IPS-18c (cell line): Measurements from ENCODE around the gene ARFIP1.

ENCODE experiments used
- H3K4me3 ChIP-seq: 2 replicates; pipeline ENCODE4 v1.7.0; 2013; ENCODE audit warnings: low read depth, mild to moderate bottlenecking, low read length, moderate library complexity; ENCODE audit not compliant: insufficient read depth
- H3K9me3 ChIP-seq: one replicate; pipeline ENCODE4 v1.6.1; 2013; ENCODE audit warnings: mild to moderate bottlenecking, low read length, moderate library complexity; ENCODE audit not compliant: control insufficient read depth, insufficient read depth

ARFIP1 gene

DNA sequence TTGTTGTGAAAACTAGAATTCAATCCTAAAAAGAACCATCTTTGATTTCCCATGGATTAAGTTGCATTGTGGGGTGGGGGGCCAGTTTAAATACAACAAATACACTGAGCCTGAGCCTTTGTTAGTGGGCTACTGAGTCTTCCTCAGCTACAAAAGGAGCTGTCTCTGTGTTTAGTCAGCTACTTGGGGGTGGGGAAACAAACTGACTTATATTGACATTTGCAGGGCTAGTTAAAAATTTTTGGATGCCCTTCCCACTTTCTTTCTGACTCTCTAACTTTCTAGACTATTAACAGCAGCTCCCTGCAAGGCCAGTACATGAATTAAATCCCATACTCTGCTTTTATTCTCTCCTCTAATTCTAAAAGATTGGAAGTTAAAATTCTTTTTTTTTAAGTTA lies 123.9 kb downstream of the ARFIP1 start:
- no peak overlapping the region for H3K4me3 ChIP-seq
- H3K9me3 ChIP-seq = no peaks in the 10 kb centered on the region

DNA sequence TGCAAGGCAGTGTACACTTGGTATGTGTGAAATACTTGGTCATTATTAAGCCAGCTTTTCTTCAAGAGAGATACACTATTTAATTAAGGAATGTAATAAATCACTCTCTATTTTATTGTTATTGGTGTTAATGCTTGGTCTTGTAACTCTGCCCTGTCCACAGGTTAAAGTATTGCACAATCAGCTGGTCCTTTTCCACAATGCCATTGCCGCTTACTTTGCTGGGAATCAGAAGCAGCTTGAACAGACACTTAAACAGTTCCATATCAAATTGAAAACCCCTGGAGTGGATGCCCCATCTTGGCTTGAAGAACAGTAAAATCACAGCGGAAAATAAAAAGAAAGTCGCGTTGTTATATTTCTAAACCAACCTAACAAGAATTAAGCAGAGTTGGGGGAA lies 130.1 kb downstream of the ARFIP1 start:
- Histone ChIP-seq H3K4me3 (no peak overlapping the region), H3K9me3 (no peaks in the 10 kb centered on the region)

DNA sequence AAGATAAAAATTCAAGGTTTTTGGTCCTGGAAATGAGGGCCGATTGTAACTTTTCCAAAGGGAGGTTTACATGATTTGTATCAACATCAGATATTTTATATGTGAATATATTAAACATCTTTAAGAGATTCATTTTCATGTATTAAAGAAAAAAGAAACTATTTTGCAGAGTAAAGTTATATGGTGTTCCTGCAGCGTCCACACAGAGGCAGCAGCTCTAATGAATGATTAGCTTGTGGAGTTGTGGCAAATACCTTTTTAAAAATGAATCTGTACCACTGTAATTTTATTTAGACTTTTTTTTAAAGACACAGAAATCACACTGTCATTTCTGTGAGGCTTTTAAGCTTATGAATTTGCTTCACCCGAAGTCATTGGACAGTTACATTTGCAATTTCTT lies 130.8 kb downstream of the ARFIP1 start:
- H3K4me3 ChIP-seq = no peak overlapping the region
- no peaks in the 10 kb centered on the region for H3K9me3 ChIP-seq

DNA sequence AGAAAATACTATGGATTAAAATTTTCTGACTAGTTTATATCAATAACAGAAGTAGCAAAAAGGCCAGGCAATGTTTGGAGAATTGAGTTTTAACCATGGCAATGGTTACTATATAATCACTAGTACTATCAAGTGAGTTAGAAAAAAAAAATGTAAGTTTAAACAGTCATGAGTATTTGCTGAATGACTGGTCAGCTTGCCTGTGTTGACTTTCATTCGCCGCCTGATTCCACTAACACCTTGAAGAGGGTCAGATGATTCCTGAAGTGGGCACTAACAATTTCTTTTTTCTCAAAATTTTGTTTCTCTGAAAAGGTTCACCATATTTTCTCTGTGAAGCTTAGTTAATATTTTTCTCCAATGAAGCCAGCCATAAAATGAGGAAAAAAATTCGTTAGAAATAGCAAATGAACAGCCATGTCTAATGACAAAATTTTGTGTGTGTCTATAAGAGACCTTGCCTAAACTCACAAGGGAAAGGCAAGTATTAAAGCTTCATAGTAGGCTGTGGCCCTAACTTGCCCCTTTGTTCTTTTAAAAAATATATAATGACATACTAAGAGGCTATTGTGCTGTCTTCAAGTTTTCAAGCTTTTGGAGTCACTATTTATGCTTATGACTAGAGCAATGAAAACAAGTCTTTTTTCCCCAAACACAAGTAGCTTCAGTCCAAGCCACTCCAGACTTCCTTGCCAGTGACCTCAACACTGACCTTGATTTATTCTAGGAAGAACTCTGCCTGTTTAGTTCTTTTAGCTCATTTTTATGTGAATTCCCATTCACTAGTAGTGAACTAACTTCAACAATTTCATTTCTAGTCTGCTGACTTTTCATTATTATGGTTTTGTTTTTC lies 138.0 kb downstream of the ARFIP1 start:
- Histone ChIP-seq H3K4me3 (no peak overlapping the region), H3K9me3 (peaks cover 6% of the 10 kb centered on the region)

DNA sequence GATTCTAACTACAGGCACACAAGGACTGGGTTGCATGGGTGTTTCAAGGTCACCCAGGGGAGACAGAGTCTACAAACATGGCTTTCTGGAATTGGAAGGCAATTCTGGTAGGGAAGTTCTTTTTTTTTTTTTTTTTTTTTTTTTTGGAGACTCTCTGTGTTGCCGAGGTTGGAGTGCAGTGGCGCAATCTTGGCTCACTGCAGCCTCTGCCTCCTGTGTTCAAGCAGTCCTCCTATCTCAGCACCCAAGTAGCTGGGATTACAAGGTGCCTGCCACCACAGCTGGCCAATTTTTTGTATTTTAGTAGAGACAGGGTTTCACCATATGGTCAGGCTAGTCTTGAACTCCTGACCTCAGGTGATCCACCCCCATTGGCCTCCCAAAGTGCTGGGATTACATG lies 140.1 kb downstream of the ARFIP1 start:
- peaks cover 6% of the 10 kb centered on the region for H3K9me3 ChIP-seq
- no peak overlapping the region for H3K4me3 ChIP-seq

DNA sequence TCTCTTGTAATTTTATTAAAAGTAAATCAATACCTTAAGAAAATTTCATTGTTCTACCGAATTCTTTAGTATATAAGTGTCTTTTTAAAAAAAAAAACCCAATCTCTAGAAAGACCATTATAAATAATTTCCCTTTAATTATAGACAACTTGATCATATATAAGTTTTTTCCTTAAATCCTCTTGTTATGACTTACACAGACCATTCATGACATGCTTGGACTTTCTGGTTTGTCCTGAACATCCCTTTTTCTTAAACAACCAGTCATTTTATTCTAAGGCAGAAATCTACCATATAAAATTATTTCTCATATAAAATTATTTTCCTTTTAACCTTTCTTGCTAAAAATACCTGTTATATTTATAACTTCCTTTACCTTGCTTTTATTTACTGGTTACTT lies 141.0 kb downstream of the ARFIP1 start:
- peaks cover 6% of the 10 kb centered on the region for H3K9me3 ChIP-seq
- no peak overlapping the region for H3K4me3 ChIP-seq

DNA sequence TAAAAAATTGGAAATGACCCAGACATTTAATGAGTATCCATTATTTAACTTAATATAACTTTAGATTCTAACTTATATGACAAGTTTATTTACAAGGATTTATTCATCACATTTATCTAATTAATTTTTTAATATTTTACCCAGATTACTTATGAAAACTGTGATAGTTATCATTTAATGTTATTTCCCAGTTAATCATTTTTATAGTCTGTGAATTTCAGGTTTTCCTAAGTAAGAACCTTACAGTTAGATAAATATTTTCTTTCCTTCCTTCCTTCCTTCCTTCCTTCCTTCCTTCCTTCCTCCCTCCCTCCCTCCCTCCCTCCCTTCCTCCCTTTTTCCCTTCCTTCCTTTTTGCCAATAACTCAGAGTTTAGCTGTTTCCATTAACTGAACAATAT lies 141.5 kb downstream of the ARFIP1 start:
- Histone ChIP-seq H3K9me3 (peaks cover 6% of the 10 kb centered on the region), H3K4me3 (no peak overlapping the region)

DNA sequence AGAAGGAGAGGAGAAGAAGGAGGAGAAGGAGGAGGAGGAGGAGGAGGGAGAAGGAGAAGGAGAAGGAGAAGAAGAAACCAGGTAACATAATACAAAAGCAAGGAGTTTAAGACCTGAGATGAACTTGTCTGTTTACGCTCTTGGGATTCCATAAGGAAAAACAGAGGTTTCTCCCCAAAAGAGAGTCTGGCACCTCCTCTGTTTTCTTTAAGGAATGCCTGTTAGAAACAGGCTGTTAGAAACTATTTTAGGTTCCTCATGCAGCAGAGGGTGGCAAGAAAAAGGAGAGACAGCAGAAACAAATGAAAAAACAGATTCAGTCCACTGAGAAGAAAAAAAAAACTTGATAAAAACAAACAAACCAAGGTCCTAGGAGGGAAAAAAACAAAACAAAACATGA lies 146.1 kb downstream of the ARFIP1 start:
- no peak overlapping the region for H3K4me3 ChIP-seq
- H3K9me3 ChIP-seq = peaks cover 4% of the 10 kb centered on the region

DNA sequence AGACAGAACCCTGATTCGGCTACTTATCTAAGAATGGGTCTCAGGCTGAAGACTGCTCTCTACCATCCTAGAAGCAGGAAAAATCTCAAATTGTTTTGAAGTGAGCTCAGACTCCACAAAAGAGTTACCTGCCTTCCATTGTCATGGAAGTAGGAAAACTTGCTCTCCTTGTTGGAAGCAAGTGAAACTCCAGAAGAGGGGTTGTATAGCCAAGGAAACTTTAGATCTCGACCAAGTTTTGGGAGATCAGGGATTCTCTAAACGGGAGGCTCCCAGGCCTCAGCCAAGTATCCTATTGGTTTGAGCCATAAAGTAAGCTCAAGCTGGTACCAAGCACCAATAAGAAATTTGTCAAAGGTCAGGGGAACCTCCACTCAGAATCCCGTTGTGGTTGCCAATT lies 147.2 kb downstream of the ARFIP1 start:
- no peak overlapping the region for H3K4me3 ChIP-seq

DNA sequence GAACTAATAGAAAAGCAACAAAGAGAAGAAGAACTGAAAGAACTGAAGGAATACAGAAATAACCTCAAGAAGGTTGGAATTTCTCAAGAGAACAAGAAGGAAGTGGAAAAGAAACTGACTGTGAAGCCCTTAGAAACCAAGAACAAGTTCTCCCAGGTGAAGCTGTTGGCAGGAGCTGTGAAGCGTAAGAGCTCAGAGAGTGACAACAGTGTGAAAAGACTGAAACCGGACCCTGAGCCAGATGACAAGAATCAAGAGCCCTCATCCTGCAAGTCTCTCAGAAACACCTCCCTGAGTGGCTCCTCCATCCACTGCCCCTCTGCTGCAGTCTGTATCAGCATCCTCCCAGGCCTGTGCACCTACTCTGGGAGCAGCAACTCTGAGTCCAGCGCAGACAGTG lies 148.0 kb downstream of the ARFIP1 start:
- H3K9me3 ChIP-seq = peaks cover 4% of the 10 kb centered on the region

More for the DNA sequence above, 147.2 kb downstream of the ARFIP1 start:
- H3K9me3 ChIP-seq = peaks cover 4% of the 10 kb centered on the region

DNA sequence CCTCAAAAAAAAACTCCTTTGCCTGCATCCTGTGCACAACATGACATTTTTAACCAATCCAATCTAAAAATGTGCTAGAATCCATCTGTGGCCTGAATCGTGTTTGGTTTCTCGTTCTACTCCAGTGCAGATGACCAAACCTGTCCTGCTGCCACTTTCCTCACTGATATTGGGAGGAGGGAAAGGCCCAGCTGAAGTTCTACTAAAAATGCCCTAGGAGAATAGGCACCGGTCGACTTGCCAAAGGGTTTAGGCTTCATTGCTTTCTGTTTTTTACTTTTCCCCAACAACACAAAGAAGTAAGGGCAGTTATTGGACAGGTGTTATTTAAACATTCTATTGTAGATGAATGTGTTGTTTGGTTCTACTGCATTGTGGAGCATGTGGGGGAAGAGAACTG lies 148.5 kb downstream of the ARFIP1 start:
- no peak overlapping the region; the same call in 1 of the 2 replicates for H3K4me3 ChIP-seq
- H3K9me3 ChIP-seq = peaks cover 4% of the 10 kb centered on the region

More for the DNA sequence above, 148.0 kb downstream of the ARFIP1 start:
- H3K4me3 ChIP-seq = no peak overlapping the region; the same call in 1 of the 2 replicates

DNA sequence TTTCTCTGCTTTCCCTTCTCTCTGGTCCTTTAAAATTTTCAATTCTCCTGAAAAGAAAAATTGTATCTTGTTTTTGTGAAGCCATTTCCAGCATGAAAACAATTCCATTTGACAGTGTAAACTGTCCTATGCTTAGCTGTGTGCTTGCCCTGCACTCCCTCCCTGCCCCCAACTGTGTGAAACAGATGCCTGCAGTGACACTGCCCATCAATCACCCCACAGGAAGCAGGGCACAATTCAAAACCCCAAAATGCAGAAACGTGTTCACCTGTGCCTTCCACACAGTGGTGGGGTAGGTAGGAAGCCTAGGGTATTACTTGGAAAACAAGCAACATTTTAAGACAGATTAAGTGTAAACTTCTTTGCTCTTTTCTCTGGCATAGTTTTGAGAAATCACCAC lies 150.1 kb downstream of the ARFIP1 start:
- peaks cover 4% of the 10 kb centered on the region for H3K9me3 ChIP-seq
- H3K4me3 ChIP-seq = no peak overlapping the region

DNA sequence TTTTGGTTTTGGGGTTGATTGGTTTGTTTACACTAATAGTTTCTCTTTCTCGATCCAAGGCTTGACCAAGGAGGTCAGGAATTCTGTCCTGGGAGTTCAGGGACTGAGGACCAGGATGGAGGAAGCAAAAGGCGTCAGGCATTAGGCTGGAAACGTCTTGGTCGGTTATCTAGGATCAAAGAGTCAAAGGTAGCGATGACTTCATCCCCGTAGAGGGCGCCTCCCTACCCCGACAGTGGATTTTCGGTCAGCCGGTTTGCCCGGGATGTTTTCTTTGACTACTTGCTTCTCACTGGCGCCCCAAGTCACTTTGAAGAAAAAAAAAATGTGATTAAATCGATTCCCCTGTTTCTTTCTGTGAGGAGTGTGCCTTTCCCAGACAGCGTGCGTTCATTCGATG lies 155.4 kb downstream of the ARFIP1 start:
- Histone ChIP-seq H3K9me3 (peaks cover 2% of the 10 kb centered on the region), H3K4me3 (peak overlapping the region; percentile 85; the same call in 1 of the 2 replicates)

DNA sequence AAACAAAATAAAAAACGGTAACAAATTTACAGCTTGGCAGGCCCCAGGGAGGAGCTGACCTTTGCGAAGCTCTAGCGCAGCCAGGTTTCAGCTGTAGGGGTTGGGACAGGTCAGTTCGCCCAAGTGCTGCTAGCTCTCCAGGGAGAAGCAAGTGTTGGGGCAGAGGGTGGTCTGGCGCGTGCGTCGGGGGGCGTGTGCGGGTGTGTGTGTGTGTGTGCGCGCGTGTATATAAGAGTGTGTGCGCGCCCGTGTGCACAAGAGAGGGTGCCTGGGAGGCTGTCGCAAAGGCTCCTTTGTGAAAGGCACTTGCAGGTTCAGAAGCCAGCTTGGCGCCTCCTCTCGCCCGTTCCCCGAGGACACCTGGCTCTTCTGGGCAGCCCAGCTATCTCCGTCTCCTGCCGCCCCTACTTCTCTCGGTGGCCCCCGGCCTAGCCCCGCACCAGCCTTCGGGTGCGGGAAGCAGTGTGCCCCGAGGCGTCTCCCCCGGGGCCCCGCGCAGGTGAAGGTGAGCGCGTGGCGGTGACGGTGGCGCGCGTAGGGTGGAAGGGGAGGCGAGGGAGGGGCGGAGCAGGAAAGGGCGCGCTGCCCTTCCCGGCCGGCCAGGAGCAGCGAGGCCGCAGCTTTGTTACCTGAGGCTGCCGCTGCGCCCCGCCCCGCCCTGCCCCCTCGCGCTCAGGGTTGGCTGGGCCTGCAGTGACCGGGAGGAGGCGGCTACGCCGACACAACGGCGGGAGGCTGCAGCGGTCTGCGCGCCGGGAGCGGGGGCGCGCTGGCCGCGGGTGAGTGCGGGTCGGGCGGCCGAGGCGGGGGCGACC lies 156.1 kb downstream of the ARFIP1 start, which contains the start of gene FHDC1:
Gene FHDC1, plus strand, starts transcription at position 693 of the 815 bp plus-strand sequence. CDS start 6,735 bp downstream, outside the sequence.
- peaks cover 2% of the 10 kb centered on the region for H3K9me3 ChIP-seq
- peak within 1 kb of the TSS; percentile 85 for H3K4me3 ChIP-seq

DNA sequence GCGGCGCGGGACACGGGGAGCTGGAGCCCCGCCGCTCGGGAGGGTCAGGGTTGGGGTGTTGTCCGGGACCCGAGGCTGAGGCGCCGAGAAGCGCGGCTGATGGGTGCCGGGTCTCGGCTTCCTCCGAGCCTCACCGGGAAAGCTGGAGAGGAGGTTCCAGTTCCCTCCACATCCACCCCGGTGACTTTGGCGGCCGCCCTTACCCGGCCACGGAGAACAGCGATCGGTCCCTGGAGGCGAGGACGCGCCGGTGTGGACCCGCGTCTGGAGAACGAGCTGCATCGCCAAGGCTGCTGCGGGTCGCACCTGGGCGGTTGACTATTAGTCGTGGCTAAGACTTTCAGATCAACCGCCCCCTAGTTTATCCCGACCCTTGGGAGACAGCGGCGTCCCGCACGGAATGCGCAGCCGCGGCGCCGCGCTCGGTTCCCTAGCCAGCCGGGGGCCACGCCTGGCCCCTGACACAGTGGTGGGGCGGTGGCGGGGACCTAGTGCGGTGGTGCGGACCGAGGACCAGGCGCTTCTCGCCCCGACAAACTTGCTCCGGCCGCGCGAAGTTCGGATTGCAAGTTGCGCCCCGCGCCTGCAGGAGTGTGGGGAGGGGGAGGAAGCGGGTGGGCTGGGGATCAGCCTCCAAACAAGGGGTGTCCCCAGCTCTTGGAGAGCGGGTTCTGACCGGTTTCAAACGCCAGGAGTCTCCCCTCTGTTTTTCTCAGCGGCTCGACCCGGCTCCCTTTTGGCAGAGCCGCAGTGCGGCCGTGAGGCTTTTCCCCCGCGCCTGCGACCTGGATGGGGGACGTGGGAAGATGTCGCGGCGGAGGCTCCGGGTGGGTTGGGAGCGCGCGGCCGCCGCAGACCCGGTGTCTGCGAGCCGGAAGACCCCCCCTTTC lies 156.9 kb downstream of the ARFIP1 start:
- Histone ChIP-seq H3K4me3 (peak overlapping the region; percentile 85), H3K9me3 (peaks cover 2% of the 10 kb centered on the region)

DNA sequence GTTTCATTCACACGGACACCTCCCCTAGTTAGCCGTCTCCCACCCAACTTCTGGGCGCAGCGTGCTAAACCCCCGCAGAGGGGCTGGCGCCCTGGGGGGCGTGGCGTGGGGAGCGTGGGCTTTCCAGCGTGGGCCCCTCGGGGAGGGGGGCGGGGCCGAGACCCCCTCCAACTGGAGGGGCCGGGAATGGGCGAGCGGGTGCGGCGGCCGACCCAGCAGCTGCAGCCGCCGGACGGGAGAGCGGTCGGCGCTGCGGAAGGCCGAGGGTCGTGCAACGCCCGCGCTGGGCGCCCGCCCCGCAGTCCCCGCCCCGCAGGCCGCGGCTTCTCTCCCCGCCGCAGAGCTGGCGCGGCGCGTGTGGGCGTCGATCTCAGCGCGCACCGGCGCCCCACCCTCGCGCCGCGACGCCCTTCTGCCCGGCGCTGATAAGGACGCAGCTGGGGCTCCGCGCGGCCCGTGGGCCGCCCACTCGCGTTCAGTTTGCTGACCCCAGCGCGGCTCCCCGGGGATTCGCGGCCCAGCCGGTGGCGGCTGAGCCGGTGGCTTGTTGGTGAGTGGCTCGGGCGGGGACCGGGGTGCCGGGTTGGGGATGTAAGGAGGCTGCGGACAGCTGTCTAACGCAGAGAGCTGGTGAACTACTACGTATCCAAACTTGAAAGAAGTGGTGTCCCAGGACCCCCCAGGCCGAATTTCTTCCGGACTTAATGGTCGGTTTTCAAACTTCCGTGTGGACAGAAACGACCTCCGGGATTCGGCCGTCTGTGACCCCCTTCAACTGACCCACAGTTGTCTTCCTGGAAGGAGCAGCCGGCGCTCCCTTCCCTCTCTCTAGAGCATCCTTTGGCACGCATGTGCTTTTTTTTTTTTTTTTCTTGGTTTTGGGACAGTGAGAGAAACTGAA lies 157.8 kb downstream of the ARFIP1 start:
- Histone ChIP-seq H3K9me3 (peaks cover 2% of the 10 kb centered on the region), H3K4me3 (peak overlapping the region; percentile 85)
